GM19467 (cell line): Measurements from ENCODE around the gene MTHFS.
A peak's percentile ranks its signal among the peaks of the same experiment; 100 is the strongest.
"Not testable (repeated sequence)": the region's sequence is repeated elsewhere in the genome, so short reads cannot be mapped to it uniquely, and the experiment has no call there.

Experiments used
- ATAC-seq: cut with Tn5 transposase; IDR thresholded peaks from one replicate; pipeline ENCODE4 v1.9.1; 2021; ENCODE audit warnings: mild to moderate bottlenecking, moderate library complexity; ENCODE audit not compliant: unreplicated experiment

Gene MTHFS

GRCh38 chr15:79916502-79917132 is 19.8 kb upstream of the MTHFS start:
- ATAC-seq = no peak

GRCh38 chr15:79915776-79916501 is 19.1 kb upstream of the MTHFS start:
- not testable (repeated sequence) for ATAC-seq

DNA sequence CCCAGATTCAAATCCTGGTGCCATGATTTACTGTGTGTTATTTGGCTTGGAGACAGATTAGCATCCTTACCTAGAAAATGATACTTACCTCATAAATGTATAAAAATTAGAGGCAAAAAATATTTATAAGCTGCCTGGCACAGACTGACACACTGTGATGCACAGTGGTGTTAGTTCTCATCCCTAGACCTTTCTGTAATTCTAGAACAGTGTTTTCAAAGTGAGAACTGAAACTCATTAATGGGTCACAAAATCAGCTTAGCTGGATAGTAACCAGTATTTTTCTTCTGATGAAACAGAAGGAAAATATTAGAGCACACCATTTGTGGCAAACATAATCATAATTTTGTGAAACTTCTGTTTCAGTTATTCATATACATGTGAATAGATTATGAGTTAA is 17.9 kb upstream of the MTHFS start:
- ATAC-seq = no peak

- peak; percentile 78 for ATAC-seq
These were observed 12.9 kb upstream of the MTHFS start for GRCh38 chr15:79909556-79910335.

- ATAC-seq = no peak
These were observed 7.5 kb upstream of the MTHFS start for GRCh38 chr15:79904271-79904670.

DNA sequence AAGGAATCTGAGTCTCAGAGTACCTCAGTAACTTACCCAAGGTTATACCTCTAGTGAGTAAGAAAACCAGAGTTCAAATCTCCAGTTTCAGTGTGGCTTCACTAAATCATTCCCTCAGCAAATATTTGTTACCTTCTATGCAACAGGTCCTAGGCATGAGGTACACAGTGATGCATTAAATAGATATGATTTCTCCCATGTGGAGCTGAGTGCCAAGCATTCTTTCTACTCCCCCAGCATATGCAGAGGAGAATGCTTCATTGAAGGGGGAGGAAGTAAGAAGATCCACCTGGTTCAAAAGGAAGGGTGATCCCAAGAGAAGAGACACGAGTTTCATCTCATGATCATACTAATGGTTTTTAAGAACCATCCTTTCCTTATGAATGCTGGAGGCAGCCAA is 6.8 kb upstream of the MTHFS start:
- no peak for ATAC-seq

DNA sequence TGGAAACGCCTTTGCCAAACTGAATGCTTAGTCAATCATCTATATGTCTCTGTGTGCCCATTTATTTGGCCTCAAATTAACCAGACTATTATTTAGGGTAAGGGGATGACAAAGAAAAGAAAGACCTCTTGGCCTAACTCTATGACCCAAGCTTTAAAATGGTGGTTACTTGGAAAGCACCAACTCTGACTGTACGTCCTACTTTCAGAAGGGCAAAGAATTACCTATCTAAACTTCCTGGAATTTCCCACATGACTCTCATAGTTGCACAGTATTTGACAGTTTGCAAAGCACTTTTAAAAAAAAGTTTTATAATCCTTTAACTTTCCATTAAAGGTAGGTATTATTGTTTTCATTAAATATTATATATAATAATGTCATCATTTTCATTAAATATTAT is 6.3 kb upstream of the MTHFS start:
- ATAC-seq = no peak

GRCh38 chr15:79901958-79902357 is 5.1 kb upstream of the MTHFS start:
- ATAC-seq = no peak

GRCh38 chr15:79900818-79901378 is 4.1 kb upstream of the MTHFS start:
- not testable (repeated sequence) for ATAC-seq

- ATAC-seq = no peak
These were observed 3.3 kb upstream of the MTHFS start for GRCh38 chr15:79900087-79900486.

- ATAC-seq = not testable (repeated sequence)
These were observed 2.0 kb upstream of the MTHFS start for GRCh38 chr15:79898786-79899185.

- ATAC-seq = no peak
These were observed 1.6 kb upstream of the MTHFS start for GRCh38 chr15:79898369-79898768.

DNA sequence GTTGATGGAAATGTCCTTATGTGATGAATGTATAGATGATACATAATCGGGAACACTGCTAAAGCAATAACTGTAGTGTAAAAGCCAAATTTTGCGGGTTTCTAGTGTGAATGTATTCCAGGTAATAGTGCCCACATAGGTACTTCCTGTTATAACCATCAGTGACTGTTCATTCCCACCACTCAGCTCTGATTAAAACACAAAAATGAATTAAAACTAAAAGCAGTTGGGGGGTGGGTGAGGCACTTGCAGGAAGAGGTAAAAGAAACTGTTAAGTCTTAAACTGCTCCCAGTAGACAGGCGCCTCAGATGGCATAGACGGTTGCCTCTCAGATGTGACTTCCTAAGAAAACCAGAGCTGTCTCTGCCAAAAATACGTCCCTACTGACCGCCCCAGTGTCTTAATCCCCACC is 893 bp upstream of the MTHFS start:
- no peak for ATAC-seq

GRCh38 chr15:79897380-79897678 is 515 bp upstream of the MTHFS start:
- ATAC-seq = no peak

GRCh38 chr15:79896131-79896633 is 632 bp downstream of the MTHFS start:
- peak; percentile 40 for ATAC-seq

- no peak for ATAC-seq
These were observed 9.5 kb downstream of the MTHFS start for GRCh38 chr15:79887054-79887930.

DNA sequence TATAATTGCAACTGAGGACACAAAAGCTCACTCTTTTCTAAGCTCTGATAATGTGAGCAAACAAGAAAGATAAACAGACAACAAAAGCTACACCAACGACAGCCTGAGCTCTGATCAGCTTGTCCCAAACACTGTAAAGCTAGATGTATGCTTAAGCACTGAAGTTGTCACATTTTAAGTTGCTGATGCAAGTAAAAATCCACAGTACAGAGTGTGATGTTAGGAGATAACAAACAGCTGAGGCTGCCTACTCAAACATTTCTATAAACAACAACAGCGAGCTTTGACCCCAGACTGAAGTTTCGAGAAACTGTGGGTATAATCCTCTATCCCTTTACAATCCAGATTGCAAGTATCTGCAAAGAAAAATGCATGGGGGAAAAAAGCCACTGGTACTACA is 10.7 kb downstream of the MTHFS start:
- ATAC-seq = no peak

- no peak for ATAC-seq
These were observed 12.6 kb downstream of the MTHFS start for GRCh38 chr15:79884204-79884596.

- ATAC-seq = no peak
These were observed 13.1 kb downstream of the MTHFS start for GRCh38 chr15:79883579-79884203.

- ATAC-seq = no peak
These were observed 15.1 kb downstream of the MTHFS start for GRCh38 chr15:79881668-79882067.
